A549 treated with DMSO at 1 μM for 4 hours (cell line): ENCODE results near the gene MCM9. TPM values are rescaled to one million over a fixed set of nuclear protein-coding genes. Genes with fewer than 3 reads are reported as not detected.

Experiments used
- total RNA-seq: library from RNA; stranded (reverse); fragments of 200-300 nt; extraction: Qiagen RNA extraction; gene quantifications from 5 replicates; pipeline ENCODE4 v1.2.3, GENCODE V29; 2022; ENCODE audit warnings: low read depth

Gene MCM9
- 4.8 to 6.6 TPM (median 6.1 TPM) in 5 replicates for total RNA-seq

GRCh38 chr6:118934461-118935330, at the start of gene MCM9:
Gene MCM9 (minus strand): TSS chr6:118935159. CDS start chr6:118931723, 3,436 bp downstream.

GRCh38 chr6:118893807-118894424, 41.0 kb downstream of the MCM9 start, which contains the start of gene ASF1A:
Gene ASF1A (plus strand): TSS chr6:118894152. CDS start chr6:118894414, 262 bp downstream.

Other genes starting within 250 kb of the MCM9 start
- 9.6 to 12.6 TPM (median 10.8 TPM) in 5 replicates for gene ASF1A, start 41.0 kb downstream of the MCM9 start, total RNA-seq
- 0.07 TPM in 1 of 5 replicates, not detected in the others for gene FAM184A, start 143.5 kb upstream of the MCM9 start, total RNA-seq